ENCODE measurements around the gene CLIP1. TPM values are rescaled to one million over a fixed set of nuclear protein-coding genes. Genes with fewer than 3 reads are reported as not detected.

Gene CLIP1
- total RNA-seq, 1 experiment from 2014 or later = 42.9 TPM

- Histone ChIP-seq H3K27me3 (ENCODE audit: insufficient read depth, low read length) (no peaks in the 10 kb centered on the region), H3K79me2 (ENCODE audit: insufficient read depth, low read length) (no peaks in the 10 kb centered on the region), H3K9me2 (ENCODE audit: insufficient read depth) (no peaks in the 10 kb centered on the region), H3K4me1 (ENCODE audit: control insufficient read depth in 1 of 2, insufficient read depth in 2 of 2, low read length in 2 of 2) (no peaks in the 10 kb centered on the region), H3K27ac (ENCODE audit: low read depth, low read length) (no peak overlapping the region), H2AFZ (ENCODE audit: low read depth, low read length, poor library complexity, severe bottlenecking) (no peak overlapping the region), H3K36me3 (ENCODE audit: control insufficient read depth in 1 of 2, insufficient read depth in 2 of 2, low read length in 2 of 2) (peaks cover 4 to 7% of the 10 kb centered on the region in 2 experiments), H3K9ac (ENCODE audit: low read length) (no peak overlapping the region), H4K20me1 (ENCODE audit: insufficient read depth) (no peaks in the 10 kb centered on the region), H3K4me2 (ENCODE audit: low read length) (no peak overlapping the region), H3K4me3 (replicated peaks in 1 of 2; ENCODE audit: low read depth in 1 of 2, low read length in 2 of 2) (no peak overlapping the region), H3K9me3 (ENCODE audit: control insufficient read depth in 1 of 2, insufficient read depth in 1 of 2, low read depth in 1 of 2, low read length in 2 of 2) (no peaks in the 10 kb centered on the region)
- DNase-seq (ENCODE audit: low read depth, low spot score) = no peak
- no peak for ATAC-seq
- ChIA-PET POLR2A (no interaction called here), CTCF (no interaction called here), RAD21 (ENCODE audit: low non-redundant PET in 1 of 2, low total read pairs in 2 of 2, uncharacterized antibody in 2 of 2, unreplicated experiment in 2 of 2) (no interaction called here)
- intact Hi-C loops (cut with micrococcal nuclease) = no loop called here
- BruUV-seq (replicated peaks) = no TSS peak
- TF ChIP-seq, protein P1, sequence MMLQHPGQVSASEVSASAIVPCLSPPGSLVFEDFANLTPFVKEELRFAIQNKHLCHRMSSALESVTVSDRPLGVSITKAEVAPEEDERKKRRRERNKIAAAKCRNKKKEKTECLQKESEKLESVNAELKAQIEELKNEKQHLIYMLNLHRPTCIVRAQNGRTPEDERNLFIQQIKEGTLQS (IDR thresholded peaks at IDR 0.05) = no peak
- TF ChIP-seq EZH2 (IDR thresholded peaks at IDR 0.05) = no peak
- no peak for TF ChIP-seq SIN3A (IDR thresholded peaks at IDR 0.05; ENCODE audit: low read depth)
Observed at GRCh38 chr12:122232691-122233090, 189.8 kb downstream of the CLIP1 start.

GRCh38 chr12:122230798-122231197 lies 191.7 kb downstream of the CLIP1 start:
- CTCF ChIA-PET = no interaction called here
- BruUV-seq (replicated peaks) = no TSS peak
- peaks cover 4 to 7% of the 10 kb centered on the region in 2 experiments for H3K36me3 ChIP-seq (ENCODE audit: control insufficient read depth in 1 of 2, insufficient read depth in 2 of 2, low read length in 2 of 2)

More at GRCh38 chr12:122230798-122231197, 191.7 kb downstream of the CLIP1 start:
- Histone ChIP-seq H3K9ac (ENCODE audit: low read length) (no peak overlapping the region), H3K27me3 (ENCODE audit: insufficient read depth, low read length) (no peaks in the 10 kb centered on the region), H3K79me2 (ENCODE audit: insufficient read depth, low read length) (no peaks in the 10 kb centered on the region), H3K4me2 (ENCODE audit: low read length) (no peak overlapping the region), H3K4me1 (ENCODE audit: control insufficient read depth in 1 of 2, insufficient read depth in 2 of 2, low read length in 2 of 2) (peaks cover 0 to 8% of the 10 kb centered on the region in 2 experiments; a peak in 2 of 4 replicates), H3K9me2 (ENCODE audit: insufficient read depth) (no peaks in the 10 kb centered on the region), H2AFZ (ENCODE audit: low read depth, low read length, poor library complexity, severe bottlenecking) (no peak overlapping the region), H3K9me3 (ENCODE audit: control insufficient read depth in 1 of 2, insufficient read depth in 1 of 2, low read depth in 1 of 2, low read length in 2 of 2) (no peaks in the 10 kb centered on the region), H4K20me1 (ENCODE audit: insufficient read depth) (no peaks in the 10 kb centered on the region), H3K4me3 (replicated peaks in 1 of 2; ENCODE audit: low read depth in 1 of 2, low read length in 2 of 2) (no peak overlapping the region), H3K27ac (ENCODE audit: low read depth, low read length) (no peak overlapping the region)
- ChIA-PET POLR2A (no interaction called here), RAD21 (ENCODE audit: low non-redundant PET in 1 of 2, low total read pairs in 2 of 2, uncharacterized antibody in 2 of 2, unreplicated experiment in 2 of 2) (no interaction called here)
- intact Hi-C loops (cut with micrococcal nuclease) = no loop called here
- TF ChIP-seq REST (IDR thresholded peaks at IDR 0.05; ENCODE audit: low read depth) (no peak), SIN3A (IDR thresholded peaks at IDR 0.05; ENCODE audit: low read depth) (no peak), POLR2AphosphoS5 (IDR thresholded peaks at IDR 0.05; ENCODE audit: low read depth, low read length) (no peak), JUND (IDR thresholded peaks at IDR 0.05) (no peak), CBX3 (IDR thresholded peaks at IDR 0.05; ENCODE audit: low read depth) (no peak), ELF1 (IDR thresholded peaks at IDR 0.05; ENCODE audit: borderline replicate concordance, low read depth) (no peak), CEBPB (IDR thresholded peaks at IDR 0.05; ENCODE audit: low read depth) (no peak), ZNF274 (IDR thresholded peaks at IDR 0.05; ENCODE audit: low read depth, low read length) (no peak), YY1 (IDR thresholded peaks at IDR 0.05; ENCODE audit: extremely low read depth, insufficient replicate concordance, low read depth, low read length) (no peak)
- ATAC-seq = no peak
- no peak for DNase-seq (ENCODE audit: low read depth, low spot score)

Measured in HCT116 (cell line).